Right lobe of liver (tissue), 6 donors: Measurements from ENCODE around the gene SLC25A45. TPM values are rescaled to one million over a fixed set of nuclear protein-coding genes. Genes with fewer than 3 reads are reported as not detected.
A peak's percentile ranks its signal among the peaks of the same experiment; 100 is the strongest.

Experiments used
- ATAC-seq, 4 donors: fragments of 200-7000 bp; cut with Tn5 transposase; one replicate each; pipeline ENCODE4 v1.9.1; 2020; ENCODE audit warnings: mild to moderate bottlenecking in 4 of 4, moderate library complexity in 4 of 4
- DNase-seq, 3 donors: peaks; one replicate each; pipeline ENCODE4 v3.0.0-alpha.2; 2020
- H3K27ac ChIP-seq, 3 donors: fragments of 200-600 bp; one replicate each; pipeline ENCODE4 v1.8.0; 2022
- H3K27me3 ChIP-seq, 2 donors: fragments of 200-600 bp; one replicate each; pipeline ENCODE4 v1.8.0; 2022
- H3K36me3 ChIP-seq, 4 donors: fragments of 200-600 bp; sonication (generic) in 1 of 4; one replicate each; pipeline versions ENCODE4 v1.5.1 to v1.8.0; 2017 to 2022; ENCODE audit warnings: control low read depth in 1 of 4
- H3K4me1 ChIP-seq, 4 donors: fragments of 200-600 bp; sonication (generic) in 1 of 4; one replicate each; pipeline versions ENCODE4 v1.5.1 to v1.8.0; 2017 to 2022; ENCODE audit warnings: control low read depth in 1 of 4
- H3K4me3 ChIP-seq, 3 donors: fragments of 200-600 bp; one replicate each; pipeline ENCODE4 v1.8.0; 2022
- H3K9me3 ChIP-seq, 4 donors: fragments of 200-600 bp; sonication (generic) in 1 of 4; one replicate each; pipeline versions ENCODE4 v1.5.1 to v1.8.0; 2017 to 2022; ENCODE audit warnings: control low read depth in 1 of 4
- POLR2A ChIP-seq: fragments of 450-650 bp; IDR thresholded peaks from one replicate; pipeline ENCODE4 v1.6.1; 2017; ENCODE audit warnings: antibody characterized with exemption, mild to moderate bottlenecking
- WGBS: methylation state at CpG from one replicate; pipeline ENCODE4 v1.1.6; 2018; ENCODE audit warnings: low coverage, low lambda C conversion rate; ENCODE audit not compliant: insufficient coverage; ENCODE audit errors: missing lambda C conversion rate; 5-methylcytosine and 5-hydroxymethylcytosine counted together
- intact Hi-C, 2 donors: fragments of 100-400 bp; cut with DNase I; formaldehyde crosslinking; loops; one replicate each; pipeline versions ENCODE4 v1.11.2 to v1.14.1; 2022
- total RNA-seq, 6 experiments: library from RNA; depleted of rRNA in 2 of 6; stranded (reverse); fragments of >200 nt in 2 of 6; fragmentation: NEBNext Ultra II Directional in 3 of 6; extraction: Animal tissue kit (Norgen Biotek cat#: 25700) in 3 of 6; gene quantifications; one replicate each; pipeline versions ENCODE4 v1.1.0 to v1.2.4, GENCODE V29; 2016 to 2023
- TF ChIP-seq, protein P1 (sequence below), 4 donors: fragments of 200-600 bp in 3 of 4; fragments of 450-650 bp in 1 of 4; IDR thresholded peaks; one replicate each; pipeline versions ENCODE4 v1.5.1 to v1.8.0; 2016 to 2022; ENCODE audit warnings: antibody characterized with exemption in 4 of 4, mild to moderate bottlenecking in 2 of 4
- donor health status: DM: no; HTN: yes; CAD: no.
- donor health status: DM: no; HTN: no; CAD: no.
- donor health status: DM: no; HTN: no; CAD: no.
- donor health status: DM: no; HTN: yes; CAD: no.
- donor health status: DM: no; HTN: yes; CAD: no.

Gene SLC25A45
- total RNA-seq, 6 experiments from 2014 or later, result 7.5 to 17.5 (median 12.1) TPM

- Histone ChIP-seq H3K4me3 (peak overlapping the region; percentile 52 to 65 (median 64)), H3K36me3 (peaks cover 0 to 21% (median 9%) of the 10 kb centered on the region in 4 donors), H3K27ac (peak overlapping the region in 1 of 3 donors; percentile 18), H3K27me3 (no peaks in the 10 kb centered on the region), H3K4me1 (peaks cover 0 to 35% (median 10%) of the 10 kb centered on the region in 4 donors), H3K9me3 (no peaks in the 10 kb centered on the region)
- 9% methylated on average over 21 of the region's 47 CpGs for WGBS
- TF ChIP-seq POLR2A, result no peak
- TF ChIP-seq, protein P1, sequence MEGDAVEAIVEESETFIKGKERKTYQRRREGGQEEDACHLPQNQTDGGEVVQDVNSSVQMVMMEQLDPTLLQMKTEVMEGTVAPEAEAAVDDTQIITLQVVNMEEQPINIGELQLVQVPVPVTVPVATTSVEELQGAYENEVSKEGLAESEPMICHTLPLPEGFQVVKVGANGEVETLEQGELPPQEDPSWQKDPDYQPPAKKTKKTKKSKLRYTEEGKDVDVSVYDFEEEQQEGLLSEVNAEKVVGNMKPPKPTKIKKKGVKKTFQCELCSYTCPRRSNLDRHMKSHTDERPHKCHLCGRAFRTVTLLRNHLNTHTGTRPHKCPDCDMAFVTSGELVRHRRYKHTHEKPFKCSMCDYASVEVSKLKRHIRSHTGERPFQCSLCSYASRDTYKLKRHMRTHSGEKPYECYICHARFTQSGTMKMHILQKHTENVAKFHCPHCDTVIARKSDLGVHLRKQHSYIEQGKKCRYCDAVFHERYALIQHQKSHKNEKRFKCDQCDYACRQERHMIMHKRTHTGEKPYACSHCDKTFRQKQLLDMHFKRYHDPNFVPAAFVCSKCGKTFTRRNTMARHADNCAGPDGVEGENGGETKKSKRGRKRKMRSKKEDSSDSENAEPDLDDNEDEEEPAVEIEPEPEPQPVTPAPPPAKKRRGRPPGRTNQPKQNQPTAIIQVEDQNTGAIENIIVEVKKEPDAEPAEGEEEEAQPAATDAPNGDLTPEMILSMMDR (IDR thresholded peaks at IDR 0.05), result no peak
- ATAC-seq, result peak in 3 of 4 donors; percentile 1 to 6 (median 2)
- DNase-seq, result peak in 2 of 3 donors; percentile 48 to 62
- intact Hi-C loops, result loop anchor here in 1 of 2 donors (5.0 kb wide), 1 partner anchor 37 kb away; no protein-coding TSS in a partner anchor
Measured at GRCh38 chr11:65355013-65355775, 27.3 kb downstream of the SLC25A45 start.

- Histone ChIP-seq H3K27me3 (no peaks in the 10 kb centered on the region), H3K4me3 (peak within 1 kb of the TSS; percentile 52 to 65 (median 64)), H3K27ac (peak within 1 kb of the TSS in 1 of 3 donors; percentile 18), H3K4me1 (peaks cover 0 to 35% (median 10%) of the 10 kb centered on the region in 4 donors), H3K9me3 (no peaks in the 10 kb centered on the region), H3K36me3 (peaks cover 0 to 28% (median 9%) of the 10 kb centered on the region in 4 donors)
- ATAC-seq (peak; percentile 86 to 93 (median 90)), DNase-seq (peak; percentile 97 to 98 (median 97))
- TF ChIP-seq POLR2A, result peak; percentile 71
- TF ChIP-seq, protein P1 (IDR thresholded peaks at IDR 0.05), result no peak
- WGBS, result 0% methylated on average over 16 of the region's 79 CpGs
- intact Hi-C loops, result loop anchor here in 1 of 2 donors (5.0 kb wide), 1 partner anchor 38 kb away; no protein-coding TSS in a partner anchor
Measured at GRCh38 chr11:65354265-65355012, 28.0 kb downstream of the SLC25A45 start, which contains the start of gene TIGD3. TIGD3 (plus strand) TSS chr11:65354751; CDS start chr11:65355809, 1,058 bp downstream.

DNA sequence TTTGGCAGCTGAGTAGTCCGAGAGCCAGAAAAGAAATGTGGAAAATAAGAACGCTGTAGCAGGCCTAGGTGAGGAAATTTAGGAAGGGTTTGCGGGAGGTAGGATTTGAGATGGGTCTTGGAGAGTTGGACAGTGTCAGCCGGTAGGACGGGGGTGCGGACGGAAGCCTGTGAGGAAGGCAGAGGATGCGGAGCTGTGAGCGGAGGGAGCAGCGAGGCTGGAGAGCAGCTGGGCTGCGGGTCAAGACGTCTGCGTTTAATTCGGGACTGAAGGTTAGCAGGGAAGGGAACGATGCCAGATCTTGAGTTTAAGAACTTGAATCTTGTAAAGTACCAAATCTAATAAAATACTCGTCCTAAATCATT is 28.6 kb downstream of the SLC25A45 start:
- ATAC-seq, result no peak
- H3K9me3 ChIP-seq, result no peaks in the 10 kb centered on the region
- no peak for DNase-seq
- peaks cover 0 to 34% (median 13%) of the 10 kb centered on the region in 4 donors for H3K36me3 ChIP-seq
- peaks cover 0 to 34% (median 10%) of the 10 kb centered on the region in 4 donors for H3K4me1 ChIP-seq
- H3K27ac ChIP-seq, result no peak overlapping the region
- no peaks in the 10 kb centered on the region for H3K27me3 ChIP-seq
- TF ChIP-seq, protein P1 (IDR thresholded peaks at IDR 0.05), result no peak
- TF ChIP-seq POLR2A, result no peak
- WGBS, result 47% methylated on average over 15 of the region's 16 CpGs
- intact Hi-C loops, result no loop called here
- H3K4me3 ChIP-seq, result peak overlapping the region in 2 of 3 donors; percentile 64 to 65

GRCh38 chr11:65353376-65353775 is 29.1 kb downstream of the SLC25A45 start:
- H3K27me3 ChIP-seq, result no peaks in the 10 kb centered on the region
- no peak overlapping the region for H3K27ac ChIP-seq
- H3K4me3 ChIP-seq, result no peak overlapping the region
- ATAC-seq, result no peak
- H3K36me3 ChIP-seq, result peaks cover 0 to 39% (median 17%) of the 10 kb centered on the region in 4 donors
- TF ChIP-seq, protein P1 (IDR thresholded peaks at IDR 0.05), result no peak
- no peak for TF ChIP-seq POLR2A
- no peak for DNase-seq
- intact Hi-C loops, result no loop called here
- H3K9me3 ChIP-seq, result no peaks in the 10 kb centered on the region
- H3K4me1 ChIP-seq, result peaks cover 0 to 29% (median 10%) of the 10 kb centered on the region in 4 donors
- WGBS, result 80% methylated on average over 7 of the region's 7 CpGs
